ENCODE results near the gene CACNA1G.

CACNA1G gene

GRCh38 chr17:50660042-50660886, 99.7 kb downstream of the CACNA1G start:
- H3K4me3 ChIP-seq (ENCODE audit: low read depth, low read length) = no peak overlapping the region
- DNase-seq (ENCODE audit: low read depth) = no peak

DNA sequence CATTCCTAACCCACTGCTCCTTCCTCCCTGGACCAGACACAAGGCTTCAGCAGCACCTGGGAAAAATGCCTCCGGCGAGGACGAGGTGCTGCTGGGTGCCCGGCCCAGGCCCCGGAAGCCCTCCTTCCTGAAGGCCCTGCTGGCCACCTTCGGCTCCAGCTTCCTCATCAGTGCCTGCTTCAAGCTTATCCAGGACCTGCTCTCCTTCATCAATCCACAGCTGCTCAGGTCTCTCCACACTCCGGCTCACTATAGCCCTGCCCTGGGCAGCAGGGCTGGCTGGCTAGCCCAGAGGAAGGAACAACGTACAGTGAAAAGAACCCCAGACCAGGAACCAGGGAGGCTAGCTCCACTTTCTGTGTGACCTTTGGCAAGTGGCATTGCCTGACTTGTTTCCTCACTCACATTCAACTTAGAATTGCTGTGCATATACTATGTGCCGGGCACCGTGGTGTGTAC, 100.4 kb downstream of the CACNA1G start:
- H3K4me3 ChIP-seq (ENCODE audit: low read depth, low read length) = no peak overlapping the region
- DNase-seq (ENCODE audit: low read depth) = no peak

DNA sequence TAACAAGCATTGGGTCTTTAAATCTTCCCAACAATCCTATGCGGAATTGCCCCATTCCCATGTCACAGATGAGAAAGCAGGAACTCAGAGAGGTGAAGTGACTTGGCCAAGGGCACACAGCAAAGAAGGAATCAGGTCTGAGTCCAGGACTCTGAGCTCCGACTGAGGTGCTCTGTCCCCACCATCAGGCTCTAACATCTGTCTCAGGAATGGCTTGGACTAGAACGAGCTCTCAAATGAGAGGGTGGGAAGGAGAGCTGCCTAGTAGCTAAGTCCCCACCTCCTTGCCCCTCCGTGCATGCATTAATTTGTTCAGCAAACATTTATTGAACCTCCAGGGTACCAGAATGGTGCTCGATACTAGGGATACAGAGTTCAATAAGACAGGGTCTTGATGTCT, 100.8 kb downstream of the CACNA1G start:
- DNase-seq (ENCODE audit: low read depth) = no peak

DNA sequence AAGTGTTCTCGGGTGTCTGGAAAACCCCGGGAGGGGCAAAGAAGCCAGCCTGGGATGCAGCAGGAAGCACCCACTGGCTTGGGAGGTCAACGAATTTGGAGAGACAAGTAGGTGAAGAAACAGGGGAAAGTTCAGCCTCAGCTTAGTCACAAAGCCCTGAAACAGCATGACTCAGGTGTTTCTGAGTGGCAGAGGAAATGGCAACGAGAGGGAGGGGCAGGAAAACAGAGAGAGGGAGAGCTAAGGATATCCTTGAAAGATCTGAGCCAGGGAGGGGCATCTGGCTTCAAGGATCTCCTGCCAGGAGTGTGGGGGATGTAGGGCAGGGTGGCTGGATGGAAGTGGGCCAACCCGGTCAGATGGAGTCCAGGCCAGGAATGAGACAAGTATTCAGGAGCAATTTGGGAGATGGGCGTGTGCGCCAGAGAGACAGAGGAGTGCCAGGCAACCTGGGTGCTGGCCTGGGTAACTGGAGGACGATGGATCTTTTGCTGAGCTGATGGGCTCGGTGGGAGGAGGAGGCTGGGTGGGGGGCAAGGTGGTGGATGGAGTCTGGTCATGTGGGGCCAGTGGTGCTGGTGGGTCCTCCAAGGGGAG, 101.4 kb downstream of the CACNA1G start:
- no peak overlapping the region for H3K4me3 ChIP-seq (ENCODE audit: low read depth, low read length)
- DNase-seq (ENCODE audit: low read depth) = peak; percentile 66

More for the DNA sequence above, 100.8 kb downstream of the CACNA1G start:
- H3K4me3 ChIP-seq (ENCODE audit: low read depth, low read length) = no peak overlapping the region

- no peak for DNase-seq (ENCODE audit: low read depth)
- no peak overlapping the region for H3K4me3 ChIP-seq (ENCODE audit: low read depth, low read length)
These were observed 102.2 kb downstream of the CACNA1G start for GRCh38 chr17:50662632-50663225.

- H3K4me3 ChIP-seq (ENCODE audit: low read depth, low read length) = no peak overlapping the region
- no peak for DNase-seq (ENCODE audit: low read depth)
These were observed 103.4 kb downstream of the CACNA1G start for GRCh38 chr17:50663812-50664374.

DNA sequence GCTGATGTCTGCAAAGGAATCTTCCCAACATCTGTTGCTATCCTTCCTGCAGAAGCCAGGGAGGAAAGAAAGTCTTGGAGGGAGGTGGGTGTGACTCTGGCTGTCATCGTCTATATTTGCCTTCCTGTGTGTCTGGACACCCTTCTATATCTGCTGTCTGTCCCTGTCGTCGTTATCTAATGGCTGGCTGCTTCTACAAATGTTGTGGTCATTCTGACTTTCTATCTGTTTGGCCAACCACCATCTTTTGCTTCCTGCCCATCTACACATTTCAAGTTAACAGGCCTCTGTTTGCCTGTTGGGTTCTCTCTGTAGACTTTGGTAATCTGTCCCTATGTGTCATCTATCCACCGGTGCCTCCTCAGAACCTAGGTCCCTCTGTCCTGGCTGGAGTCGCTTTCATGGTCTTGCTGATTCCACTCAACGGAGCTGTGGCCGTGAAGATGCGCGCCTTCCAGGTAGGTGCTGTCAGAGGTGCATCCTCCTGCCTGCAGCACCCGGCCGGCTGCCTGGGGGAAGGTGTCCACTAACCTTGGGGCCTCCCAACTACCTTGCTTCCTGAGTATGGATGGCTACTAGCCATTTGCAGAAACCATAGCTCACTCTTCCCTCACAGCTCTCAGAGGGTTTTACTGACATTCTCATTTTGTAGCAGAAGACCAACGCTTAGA, 104.4 kb downstream of the CACNA1G start:
- H3K4me3 ChIP-seq (ENCODE audit: low read depth, low read length) = no peak overlapping the region
- no peak for DNase-seq (ENCODE audit: low read depth)

GRCh38 chr17:50665838-50666237, 105.3 kb downstream of the CACNA1G start:
- no peak overlapping the region for H3K4me3 ChIP-seq (ENCODE audit: low read depth, low read length)
- no peak for DNase-seq (ENCODE audit: low read depth)

- no peak overlapping the region for H3K4me3 ChIP-seq (ENCODE audit: low read depth, low read length)
- no peak for DNase-seq (ENCODE audit: low read depth)
These were observed 105.8 kb downstream of the CACNA1G start for GRCh38 chr17:50666316-50666715.

DNA sequence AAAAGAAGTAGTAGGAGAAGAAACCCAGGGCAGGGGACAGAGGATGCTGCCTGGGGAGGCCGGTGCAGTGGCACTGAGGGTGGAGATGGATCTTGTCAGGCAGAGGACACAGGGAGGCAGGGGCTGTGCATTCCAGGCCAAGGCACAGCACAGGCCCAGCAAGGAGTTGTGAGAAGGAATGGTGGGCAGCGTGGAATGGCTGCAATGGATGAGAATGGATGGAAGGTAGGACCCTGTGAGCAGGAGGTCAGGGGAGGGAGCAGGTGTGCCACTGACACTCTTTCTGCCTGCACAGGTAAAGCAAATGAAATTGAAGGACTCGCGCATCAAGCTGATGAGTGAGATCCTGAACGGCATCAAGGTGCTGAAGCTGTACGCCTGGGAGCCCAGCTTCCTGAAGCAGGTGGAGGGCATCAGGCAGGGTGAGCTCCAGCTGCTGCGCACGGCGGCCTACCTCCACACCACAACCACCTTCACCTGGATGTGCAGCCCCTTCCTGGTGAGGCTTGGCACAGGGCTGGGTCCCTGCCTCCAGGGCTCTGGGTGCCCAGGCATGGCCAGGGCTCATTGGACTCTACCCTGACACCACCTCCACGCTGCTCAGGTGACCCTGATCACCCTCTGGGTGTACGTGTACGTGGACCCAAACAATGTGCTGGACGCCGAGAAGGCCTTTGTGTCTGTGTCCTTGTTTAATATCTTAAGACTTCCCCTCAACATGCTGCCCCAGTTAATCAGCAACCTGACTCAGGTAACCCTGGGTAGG, 106.9 kb downstream of the CACNA1G start:
- no peak for DNase-seq (ENCODE audit: low read depth)
- H3K4me3 ChIP-seq (ENCODE audit: low read depth, low read length) = no peak overlapping the region

- DNase-seq (ENCODE audit: low read depth) = no peak
- no peak overlapping the region for H3K4me3 ChIP-seq (ENCODE audit: low read depth, low read length)
These were observed 107.7 kb downstream of the CACNA1G start for GRCh38 chr17:50668025-50668837.

DNA sequence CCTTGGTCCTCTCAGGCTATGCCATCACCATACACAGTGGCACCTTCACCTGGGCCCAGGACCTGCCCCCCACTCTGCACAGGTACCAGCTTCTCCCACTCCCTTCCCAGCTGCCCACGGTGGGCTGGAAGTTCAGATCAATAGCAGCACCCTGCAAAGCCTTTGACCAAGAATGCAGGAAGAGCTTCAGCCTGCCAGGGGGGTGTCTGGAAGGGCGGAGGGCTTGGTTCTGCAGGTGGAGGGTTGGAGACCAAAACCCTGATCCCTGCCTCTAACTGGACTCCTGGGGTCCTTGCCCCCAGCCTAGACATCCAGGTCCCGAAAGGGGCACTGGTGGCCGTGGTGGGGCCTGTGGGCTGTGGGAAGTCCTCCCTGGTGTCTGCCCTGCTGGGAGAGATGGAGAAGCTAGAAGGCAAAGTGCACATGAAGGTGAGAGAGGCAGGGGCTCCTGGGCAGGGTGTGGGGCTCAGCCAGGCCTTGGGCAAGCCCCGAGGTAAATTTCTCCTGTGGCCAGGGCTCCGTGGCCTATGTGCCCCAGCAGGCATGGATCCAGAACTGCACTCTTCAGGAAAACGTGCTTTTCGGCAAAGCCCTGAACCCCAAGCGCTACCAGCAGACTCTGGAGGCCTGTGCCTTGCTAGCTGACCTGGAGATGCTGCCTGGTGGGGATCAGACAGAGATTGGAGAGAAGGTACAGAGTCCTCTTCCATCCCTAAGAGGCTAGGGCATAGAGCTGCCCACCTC, 108.5 kb downstream of the CACNA1G start:
- DNase-seq (ENCODE audit: low read depth) = no peak

GRCh38 chr17:50672071-50672470, 111.6 kb downstream of the CACNA1G start:
- DNase-seq (ENCODE audit: low read depth) = no peak
- H3K4me3 ChIP-seq (ENCODE audit: low read depth, low read length) = no peak overlapping the region

More for the DNA sequence above, 108.5 kb downstream of the CACNA1G start:
- H3K4me3 ChIP-seq (ENCODE audit: low read depth, low read length) = no peak overlapping the region

GRCh38 chr17:50672831-50673551, 112.5 kb downstream of the CACNA1G start:
- DNase-seq (ENCODE audit: low read depth) = no peak
- H3K4me3 ChIP-seq (ENCODE audit: low read depth, low read length) = no peak overlapping the region

GRCh38 chr17:50675190-50675589, 114.7 kb downstream of the CACNA1G start:
- no peak for DNase-seq (ENCODE audit: low read depth)
- no peak overlapping the region for H3K4me3 ChIP-seq (ENCODE audit: low read depth, low read length)

- DNase-seq (ENCODE audit: low read depth) = no peak
- no peak overlapping the region for H3K4me3 ChIP-seq (ENCODE audit: low read depth, low read length)
These were observed 115.1 kb downstream of the CACNA1G start for GRCh38 chr17:50675627-50676026.

Measured in skeletal muscle cell (primary cell).